Left lung (tissue), 10 donors: Measurements from ENCODE around the gene CTIF. TPM values are rescaled to one million over a fixed set of nuclear protein-coding genes. Genes with fewer than 3 reads are reported as not detected.

Source experiments
- ATAC-seq: fragments of 200-7000 bp; cut with Tn5 transposase; one replicate; pipeline ENCODE4 v1.9.1; 2020; ENCODE audit warnings: moderate library complexity
- DNase-seq, 4 donors: peaks; one replicate each; pipeline ENCODE4 v3.0.0-alpha.2; 2013 to 2020
- H3K27ac ChIP-seq, 2 donors: fragments of 200-600 bp; sonication (generic) in 1 of 2; one replicate each; pipeline versions ENCODE4 v1.5.0 to v1.8.0; 2020 to 2021
- H3K27me3 ChIP-seq, 2 donors: fragments of 200-600 bp; sonication (generic) in 1 of 2; one replicate each; pipeline versions ENCODE4 v1.5.0 to v1.8.0; 2020 to 2021
- H3K36me3 ChIP-seq, 2 donors: fragments of 200-600 bp; sonication (generic) in 1 of 2; one replicate each; pipeline versions ENCODE4 v1.5.0 to v1.8.0; 2020 to 2021
- H3K4me1 ChIP-seq, 2 donors: fragments of 200-600 bp; one replicate each; pipeline ENCODE4 v1.8.0; 2021
- H3K4me3 ChIP-seq, 2 donors: fragments of 200-600 bp; sonication (generic) in 1 of 2; one replicate each; pipeline versions ENCODE4 v1.5.0 to v1.8.0; 2020 to 2021; ENCODE audit warnings: mild to moderate bottlenecking in 1 of 2
- H3K9me3 ChIP-seq, 2 donors: fragments of 200-600 bp; sonication (generic) in 1 of 2; one replicate each; pipeline versions ENCODE4 v1.5.0 to v1.8.0; 2020 to 2021
- CTCF ChIP-seq, 2 donors: fragments of 200-600 bp; sonication (generic) in 1 of 2; IDR thresholded peaks; one replicate each; pipeline versions ENCODE4 v1.5.0 to v1.8.0; 2021; ENCODE audit warnings: antibody characterized with exemption in 2 of 2
- intact Hi-C, 2 donors: fragments of 100-400 bp; cut with DNase I; formaldehyde crosslinking; loops; one replicate each; pipeline versions ENCODE4 v1.11.2 to v1.14.2; 2022
- polyA plus RNA-seq, 6 donors: library from polyadenylated mRNA; unstranded; fragments of 120-200 nt; gene quantifications; one replicate each; pipeline ENCODE4 v1.2.1, GENCODE V29; 2013; ENCODE audit not compliant: insufficient read length in 6 of 6
- total RNA-seq, 2 donors: library from RNA; stranded (reverse); fragmentation: NEBNext Ultra II Directional; extraction: Animal tissue kit (Norgen Biotek cat#: 25700); gene quantifications; one replicate each; pipeline ENCODE4 v1.2.1, GENCODE V29; 2021
- donor health status: DM: no; HTN: yes; CAD: no.
- donor health status: DM: no; HTN: no; CAD: no.

The CTIF gene
- total and polyA plus RNA-seq, 8 donors, result 24.9 to 46.1 (median 34.9) TPM

- Histone ChIP-seq H3K36me3 (no peaks in the 10 kb centered on the region), H3K27me3 (no peaks in the 10 kb centered on the region), H3K27ac (no peak overlapping the region), H3K4me1 (peaks cover 11 to 23% of the 10 kb centered on the region in 2 donors), H3K9me3 (no peaks in the 10 kb centered on the region), H3K4me3 (no peak overlapping the region)
- no peak for ATAC-seq
- intact Hi-C loops, result no loop called here
- DNase-seq, result peak in 1 of 4 donors; percentile 6
- TF ChIP-seq CTCF (IDR thresholded peaks at IDR 0.05), result no peak
These were observed 254.0 kb downstream of the CTIF start for GRCh38 chr18:48792611-48793380.

- no peak for ATAC-seq
- Histone ChIP-seq H3K4me3 (no peak overlapping the region), H3K27me3 (no peaks in the 10 kb centered on the region), H3K9me3 (no peaks in the 10 kb centered on the region), H3K36me3 (no peaks in the 10 kb centered on the region), H3K4me1 (peaks cover 11 to 23% of the 10 kb centered on the region in 2 donors), H3K27ac (no peak overlapping the region)
- TF ChIP-seq CTCF (IDR thresholded peaks at IDR 0.05), result no peak
- DNase-seq, result peak in 1 of 4 donors; percentile 9
- intact Hi-C loops, result no loop called here
These were observed 255.6 kb downstream of the CTIF start for GRCh38 chr18:48794251-48794970.

- Histone ChIP-seq H3K4me3 (no peak overlapping the region), H3K4me1 (peaks cover 4 to 10% of the 10 kb centered on the region in 2 donors), H3K27ac (no peak overlapping the region), H3K36me3 (no peaks in the 10 kb centered on the region), H3K9me3 (no peaks in the 10 kb centered on the region), H3K27me3 (no peaks in the 10 kb centered on the region)
- DNase-seq (peak in 1 of 4 donors; percentile 4), ATAC-seq (no peak)
- no peak for TF ChIP-seq CTCF (IDR thresholded peaks at IDR 0.05)
- intact Hi-C loops, result no loop called here
These were observed 256.9 kb downstream of the CTIF start for GRCh38 chr18:48795696-48796095.

- H3K4me3 ChIP-seq, result no peak overlapping the region
- H3K27ac ChIP-seq, result no peak overlapping the region
- no peaks in the 10 kb centered on the region for H3K27me3 ChIP-seq
- no peak for TF ChIP-seq CTCF (IDR thresholded peaks at IDR 0.05)
- H3K4me1 ChIP-seq, result peaks cover 0 to under 1% of the 10 kb centered on the region in 2 donors
- ATAC-seq (no peak), DNase-seq (peak in 1 of 4 donors; percentile 15)
- H3K36me3 ChIP-seq, result no peaks in the 10 kb centered on the region
- intact Hi-C loops, result no loop called here
- H3K9me3 ChIP-seq, result no peaks in the 10 kb centered on the region
These were observed 257.8 kb downstream of the CTIF start for GRCh38 chr18:48796491-48797205.

GRCh38 chr18:48797841-48798255 lies 259.0 kb downstream of the CTIF start:
- H3K27ac ChIP-seq, result no peak overlapping the region
- peak in 1 of 4 donors; percentile 24 for DNase-seq
- H3K36me3 ChIP-seq, result no peaks in the 10 kb centered on the region
- H3K27me3 ChIP-seq, result no peaks in the 10 kb centered on the region
- no peak for ATAC-seq
- intact Hi-C loops, result no loop called here
- H3K9me3 ChIP-seq, result no peaks in the 10 kb centered on the region
- H3K4me1 ChIP-seq, result no peaks in the 10 kb centered on the region
- no peak overlapping the region for H3K4me3 ChIP-seq
- no peak for TF ChIP-seq CTCF (IDR thresholded peaks at IDR 0.05)
